ENCODE measurements around the gene TBX2. TPM values are rescaled to one million over a fixed set of nuclear protein-coding genes. Genes with fewer than 3 reads are reported as not detected.
"Not testable (repeated sequence)": the region's sequence is repeated elsewhere in the genome, so short reads cannot be mapped to it uniquely, and the experiment has no call there.

Gene TBX2
- total RNA-seq, 4 donors from 2014 or later, result 19.0 to 33.6 (median 22.8) TPM

- TF ChIP-seq POLR2AphosphoS5 (IDR thresholded peaks at IDR 0.05), result no peak
- no peak for TF ChIP-seq EP300 (IDR thresholded peaks at IDR 0.05)
- TF ChIP-seq, protein P1, sequence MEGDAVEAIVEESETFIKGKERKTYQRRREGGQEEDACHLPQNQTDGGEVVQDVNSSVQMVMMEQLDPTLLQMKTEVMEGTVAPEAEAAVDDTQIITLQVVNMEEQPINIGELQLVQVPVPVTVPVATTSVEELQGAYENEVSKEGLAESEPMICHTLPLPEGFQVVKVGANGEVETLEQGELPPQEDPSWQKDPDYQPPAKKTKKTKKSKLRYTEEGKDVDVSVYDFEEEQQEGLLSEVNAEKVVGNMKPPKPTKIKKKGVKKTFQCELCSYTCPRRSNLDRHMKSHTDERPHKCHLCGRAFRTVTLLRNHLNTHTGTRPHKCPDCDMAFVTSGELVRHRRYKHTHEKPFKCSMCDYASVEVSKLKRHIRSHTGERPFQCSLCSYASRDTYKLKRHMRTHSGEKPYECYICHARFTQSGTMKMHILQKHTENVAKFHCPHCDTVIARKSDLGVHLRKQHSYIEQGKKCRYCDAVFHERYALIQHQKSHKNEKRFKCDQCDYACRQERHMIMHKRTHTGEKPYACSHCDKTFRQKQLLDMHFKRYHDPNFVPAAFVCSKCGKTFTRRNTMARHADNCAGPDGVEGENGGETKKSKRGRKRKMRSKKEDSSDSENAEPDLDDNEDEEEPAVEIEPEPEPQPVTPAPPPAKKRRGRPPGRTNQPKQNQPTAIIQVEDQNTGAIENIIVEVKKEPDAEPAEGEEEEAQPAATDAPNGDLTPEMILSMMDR (IDR thresholded peaks at IDR 0.05), result no peak
- no peaks in the 10 kb centered on the region for H3K36me3 ChIP-seq
- no peak overlapping the region for H3K27ac ChIP-seq
- H3K4me1 ChIP-seq, result peaks cover 0 to 11% (median 10%) of the 10 kb centered on the region in 3 donors
- H3K27me3 ChIP-seq, result peaks cover 43% of the 10 kb centered on the region
- no peak overlapping the region for H3K4me3 ChIP-seq
- ATAC-seq, result no peak
- no peaks in the 10 kb centered on the region for H3K9me3 ChIP-seq
These were observed 47.7 kb downstream of the TBX2 start for GRCh38 chr17:61447358-61447757.

DNA sequence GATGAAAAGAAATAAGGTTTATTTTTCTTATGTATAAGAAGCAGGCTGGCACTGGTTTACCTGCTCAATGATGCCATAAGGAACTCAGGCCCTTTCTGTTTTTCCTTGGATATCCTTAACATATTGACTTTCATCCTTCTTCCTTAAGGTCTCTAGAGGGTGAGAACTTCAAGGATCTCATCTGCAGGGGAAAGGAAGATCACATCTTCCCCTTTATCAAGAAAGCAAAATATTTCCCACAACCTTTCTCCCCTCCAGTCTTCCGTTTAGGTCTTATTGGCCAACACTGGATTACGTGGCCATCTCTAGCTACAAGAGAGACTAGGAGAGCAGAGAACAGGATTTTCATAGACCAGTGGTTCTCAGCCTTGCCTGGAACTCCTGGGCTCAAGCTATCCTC lies 48.4 kb downstream of the TBX2 start:
- Histone ChIP-seq H3K9me3 (no peaks in the 10 kb centered on the region), H3K36me3 (no peaks in the 10 kb centered on the region), H3K4me1 (peaks cover 0 to 15% (median 10%) of the 10 kb centered on the region in 3 donors), H3K27ac (no peak overlapping the region), H3K27me3 (peaks cover 47% of the 10 kb centered on the region), H3K4me3 (no peak overlapping the region)
- TF ChIP-seq POLR2AphosphoS5 (IDR thresholded peaks at IDR 0.05) (no peak), POLR2A (IDR thresholded peaks at IDR 0.05) (no peak), EP300 (IDR thresholded peaks at IDR 0.05) (no peak)
- TF ChIP-seq, protein P1 (IDR thresholded peaks at IDR 0.05), result no peak
- ATAC-seq, result no peak
- WGBS, 2 donors (ENCODE audit: low coverage in 1 of 2), result 69% methylated on average over 2 of the region's 2 CpGs; no CpG with 5 or more reads in 1 of the 2 donors

DNA sequence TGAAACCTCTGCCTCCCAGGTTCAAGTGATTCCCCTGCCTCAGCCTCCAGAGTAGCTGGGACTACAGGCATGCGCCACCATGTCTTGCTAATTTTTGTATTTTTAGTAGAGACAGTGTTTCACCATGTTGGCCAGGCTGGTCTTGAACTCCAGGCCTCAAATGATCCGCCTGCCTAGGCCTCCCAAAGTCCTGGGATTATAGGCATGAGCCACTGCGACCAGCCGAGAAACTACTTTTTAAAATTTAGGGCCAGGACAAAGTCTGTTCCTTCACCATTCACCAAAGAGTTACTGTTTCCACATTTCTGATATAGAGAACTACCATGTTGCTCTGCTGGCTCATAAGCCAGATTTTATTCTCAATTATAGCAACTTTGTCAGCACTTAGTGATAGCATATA lies 49.5 kb downstream of the TBX2 start:
- peaks cover 42% of the 10 kb centered on the region for H3K27me3 ChIP-seq
- H3K36me3 ChIP-seq, H3K27ac ChIP-seq, H3K9me3 ChIP-seq, ATAC-seq, H3K4me3 ChIP-seq: not testable (repeated sequence)
- WGBS, 2 donors (ENCODE audit: low coverage in 1 of 2), result 89 to 100% methylated on average over 1 to 4 of the region's 4 CpGs
- H3K4me1 ChIP-seq, result peaks cover 0 to 17% (median 10%) of the 10 kb centered on the region in 3 donors

DNA sequence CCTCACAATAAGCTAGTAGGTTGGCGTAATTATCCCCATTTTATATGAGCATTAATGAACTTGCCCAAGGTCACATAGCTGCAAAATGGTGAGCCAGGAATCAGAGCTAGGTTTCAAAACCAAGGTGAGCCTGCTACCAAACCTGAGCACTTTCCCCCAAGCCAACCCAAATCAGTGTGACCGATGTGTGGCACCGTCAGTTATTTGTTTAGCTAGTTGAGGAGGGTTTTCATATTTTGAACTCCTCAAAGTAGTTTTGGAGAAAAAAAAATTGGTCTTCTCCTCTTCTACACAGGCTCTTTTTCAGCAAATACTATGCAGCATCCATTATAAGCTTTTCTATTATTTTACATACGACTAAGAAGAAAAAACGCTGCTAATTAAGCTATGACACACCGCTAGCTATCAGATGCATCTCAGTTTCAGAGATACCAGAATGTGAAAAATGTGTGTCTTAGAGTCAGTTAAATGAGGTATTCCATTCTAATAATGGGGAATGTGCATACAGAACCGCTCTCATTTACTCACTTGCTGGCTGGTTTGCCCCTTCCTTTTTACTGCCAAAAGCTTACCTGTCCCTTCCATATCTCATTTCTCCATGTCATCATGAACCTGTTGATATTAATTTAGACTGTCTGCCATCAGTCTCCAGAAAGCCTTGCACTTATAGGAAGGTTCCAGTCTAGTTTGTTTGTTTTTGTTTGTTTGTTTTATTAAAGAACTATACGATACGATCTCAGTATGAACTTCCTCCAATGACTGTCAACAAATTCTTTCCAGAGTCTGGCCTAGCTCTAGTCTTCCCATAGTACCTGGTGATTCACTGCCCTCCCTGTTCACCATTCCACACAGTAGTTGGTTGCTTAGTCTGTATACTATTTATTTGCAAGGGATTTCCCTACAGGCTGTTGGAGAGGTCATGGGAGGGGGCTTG lies 50.3 kb downstream of the TBX2 start:
- ATAC-seq, result no peak
- peaks cover 0 to 25% (median 10%) of the 10 kb centered on the region in 3 donors for H3K4me1 ChIP-seq
- no peaks in the 10 kb centered on the region for H3K9me3 ChIP-seq
- TF ChIP-seq POLR2A (IDR thresholded peaks at IDR 0.05), result no peak
- TF ChIP-seq POLR2AphosphoS5 (IDR thresholded peaks at IDR 0.05), result no peak
- TF ChIP-seq, protein P1 (IDR thresholded peaks at IDR 0.05), result no peak
- no peak for TF ChIP-seq EP300 (IDR thresholded peaks at IDR 0.05)
- no peak overlapping the region for H3K4me3 ChIP-seq
- H3K27me3 ChIP-seq, result peaks cover 51% of the 10 kb centered on the region
- 80 to 92% methylated on average over 9 of the region's 9 CpGs for WGBS, 2 donors (ENCODE audit: low coverage in 1 of 2)
- H3K36me3 ChIP-seq, result no peaks in the 10 kb centered on the region
- H3K27ac ChIP-seq, result no peak overlapping the region

DNA sequence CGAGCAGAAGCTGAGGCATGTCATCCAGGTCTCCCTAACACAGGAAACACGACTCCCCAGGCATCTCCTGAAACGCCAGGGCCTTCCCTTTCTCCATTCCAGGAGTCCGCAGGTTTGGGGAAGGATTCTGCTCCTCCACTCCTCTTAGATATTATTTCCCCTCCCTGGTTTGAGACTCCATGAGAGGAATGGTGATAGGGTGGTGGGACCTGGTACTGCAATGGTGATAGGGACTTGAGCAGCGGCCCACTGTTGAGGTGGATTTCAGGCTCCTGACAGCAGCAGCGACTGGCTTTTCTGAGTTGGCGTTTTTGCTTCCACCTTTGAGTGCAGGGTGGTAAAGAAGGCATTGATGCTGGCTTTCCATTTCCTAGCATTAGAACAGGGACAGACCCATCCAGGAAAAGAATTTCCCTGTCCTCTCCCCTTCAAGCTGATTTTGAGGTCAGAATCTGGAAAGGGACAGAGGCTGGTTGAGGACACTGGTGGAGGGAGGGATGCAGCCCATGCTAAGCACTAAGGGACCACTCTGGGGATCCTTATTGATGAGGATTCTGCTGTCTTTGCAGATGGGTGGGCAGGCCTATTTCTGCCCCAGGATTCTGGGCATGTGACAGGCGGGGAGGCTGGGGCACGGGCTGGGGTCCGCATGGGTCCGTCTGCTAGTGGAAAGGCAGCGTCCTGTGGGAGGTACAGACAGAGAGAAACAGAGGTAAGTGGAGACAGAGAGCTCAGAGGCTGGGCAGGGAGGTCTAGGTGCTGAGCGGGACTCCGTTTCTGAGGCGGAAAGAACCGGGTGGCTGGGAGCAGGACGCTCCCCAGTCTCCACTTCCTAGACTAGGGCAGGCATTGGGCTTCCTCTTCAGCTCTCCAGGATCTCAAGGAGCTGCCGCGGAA lies 51.2 kb downstream of the TBX2 start:
- Histone ChIP-seq H3K4me1 (peaks cover 0 to 27% (median 10%) of the 10 kb centered on the region in 3 donors), H3K27me3 (peaks cover 60% of the 10 kb centered on the region), H3K9me3 (no peaks in the 10 kb centered on the region), H3K27ac (no peak overlapping the region), H3K4me3 (no peak overlapping the region), H3K36me3 (no peaks in the 10 kb centered on the region)
- no peak for ATAC-seq
- no peak for TF ChIP-seq POLR2A (IDR thresholded peaks at IDR 0.05)
- no peak for TF ChIP-seq EP300 (IDR thresholded peaks at IDR 0.05)
- TF ChIP-seq, protein P1 (IDR thresholded peaks at IDR 0.05), result no peak
- no peak for TF ChIP-seq POLR2AphosphoS5 (IDR thresholded peaks at IDR 0.05)
- WGBS, 2 donors (ENCODE audit: low coverage in 1 of 2), result 72 to 75% methylated on average over 6 to 17 of the region's 19 CpGs
